Measurements from ENCODE around the gene ENPP1. TPM values are rescaled to one million over a fixed set of nuclear protein-coding genes. Genes with fewer than 3 reads are reported as not detected.

Gene ENPP1
- total RNA-seq, 2 experiments from 2014 or later = 0.19 TPM; not detected in 1

DNA sequence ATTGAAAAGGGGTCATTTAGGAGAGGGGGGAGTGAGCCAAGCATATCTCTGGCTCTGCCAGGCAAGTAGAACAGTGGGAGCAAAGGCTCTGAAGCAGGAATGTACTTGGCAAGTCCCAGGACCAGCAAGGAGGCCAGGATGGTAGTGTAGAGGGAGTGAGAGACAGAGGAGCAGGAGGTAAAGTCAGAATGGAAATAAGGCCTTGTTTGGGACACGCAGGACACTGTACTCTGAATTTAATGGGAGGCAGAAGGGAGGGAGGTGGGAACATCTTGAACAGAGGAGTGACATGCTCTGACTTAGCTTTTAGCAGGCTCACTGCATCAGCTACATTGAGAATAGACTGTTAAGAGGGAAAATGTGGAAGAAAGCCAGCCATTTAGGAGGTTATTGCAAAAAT is 37.0 kb upstream of the ENPP1 start:
- intact Hi-C loops (cut with micrococcal nuclease) = no loop called here
- no peaks in the 10 kb centered on the region for H3K36me3 Mint-ChIP-seq (ENCODE audit: low read depth)
- no peak for DNase-seq
- H3K4me3 Mint-ChIP-seq = no peak overlapping the region
- no peaks in the 10 kb centered on the region for H3K4me1 Mint-ChIP-seq (ENCODE audit: low read depth)
- H3K27me3 Mint-ChIP-seq (ENCODE audit: low read depth) = peaks cover 9% of the 10 kb centered on the region
- H3K9me3 Mint-ChIP-seq = no peaks in the 10 kb centered on the region
- no peak overlapping the region for H3K27ac Mint-ChIP-seq
- CTCF ChIA-PET = no interaction called here

- no peak overlapping the region for H3K4me3 Mint-ChIP-seq
- H3K27me3 Mint-ChIP-seq (ENCODE audit: low read depth) = peaks cover 7% of the 10 kb centered on the region
- no peak for DNase-seq
- intact Hi-C loops (cut with micrococcal nuclease) = no loop called here
- no peaks in the 10 kb centered on the region for H3K36me3 Mint-ChIP-seq (ENCODE audit: low read depth)
- CTCF ChIA-PET = no interaction called here
- no peak overlapping the region for H3K27ac Mint-ChIP-seq
- H3K4me1 Mint-ChIP-seq (ENCODE audit: low read depth) = no peaks in the 10 kb centered on the region
- H3K9me3 Mint-ChIP-seq = no peaks in the 10 kb centered on the region
Observed at GRCh38 chr6:131773284-131773950, 34.4 kb upstream of the ENPP1 start.

GRCh38 chr6:131775886-131776285 is 31.9 kb upstream of the ENPP1 start:
- Mint-ChIP-seq H3K4me3 (no peak overlapping the region), H3K9me3 (no peaks in the 10 kb centered on the region), H3K27ac (no peak overlapping the region), H3K4me1 (ENCODE audit: low read depth) (no peaks in the 10 kb centered on the region), H3K36me3 (ENCODE audit: low read depth) (no peaks in the 10 kb centered on the region), H3K27me3 (ENCODE audit: low read depth) (peaks cover 4% of the 10 kb centered on the region)
- CTCF ChIA-PET = no interaction called here
- no peak for DNase-seq
- intact Hi-C loops (cut with micrococcal nuclease) = no loop called here

DNA sequence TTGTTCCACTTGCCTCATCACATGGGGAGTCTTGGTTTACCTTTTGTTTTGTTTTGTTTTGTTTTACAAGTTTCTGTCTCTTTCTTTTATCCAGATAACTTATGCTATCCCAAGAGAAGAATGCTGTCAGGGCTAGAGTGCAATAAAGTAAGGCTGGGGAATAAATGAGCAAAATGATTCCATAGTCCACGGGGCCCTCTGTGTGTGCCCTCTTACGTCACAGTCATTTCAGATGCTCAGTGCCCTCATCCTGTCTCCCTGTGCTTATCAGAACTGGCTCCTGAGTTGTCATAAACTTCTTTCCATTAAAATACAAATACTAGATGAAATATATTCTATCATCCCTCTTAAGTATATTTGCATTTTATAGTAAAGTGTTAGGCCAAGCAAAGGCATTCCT is 30.8 kb upstream of the ENPP1 start:
- intact Hi-C loops (cut with micrococcal nuclease) = no loop called here
- Mint-ChIP-seq H3K27ac (no peak overlapping the region), H3K4me3 (no peak overlapping the region)

DNA sequence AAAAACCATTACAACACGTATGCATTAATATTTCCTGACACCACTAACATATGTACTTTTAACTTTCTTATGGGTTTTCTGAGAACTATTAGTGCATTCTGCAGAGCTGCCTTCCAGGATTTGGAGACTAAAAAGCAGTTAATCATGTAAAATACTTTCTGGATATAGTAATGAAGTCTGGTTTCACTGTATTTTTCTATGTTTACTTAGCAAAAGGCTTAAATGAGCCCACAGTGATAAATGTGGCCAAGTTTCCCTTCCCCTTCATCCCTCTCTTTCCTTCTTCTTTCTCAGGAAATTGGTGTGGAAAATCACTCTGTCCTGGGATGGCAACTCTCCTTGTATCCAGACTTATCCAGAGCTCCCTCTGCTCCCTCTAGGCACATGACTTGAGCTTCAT is 29.7 kb upstream of the ENPP1 start:
- Mint-ChIP-seq H3K4me1 (ENCODE audit: low read depth) (no peaks in the 10 kb centered on the region), H3K9me3 (no peaks in the 10 kb centered on the region), H3K36me3 (ENCODE audit: low read depth) (no peaks in the 10 kb centered on the region), H3K27ac (no peak overlapping the region), H3K4me3 (no peak overlapping the region), H3K27me3 (ENCODE audit: low read depth) (peaks cover 4% of the 10 kb centered on the region)
- intact Hi-C loops (cut with micrococcal nuclease) = no loop called here
- DNase-seq = no peak
- CTCF ChIA-PET = no interaction called here

More for the DNA sequence above, 30.8 kb upstream of the ENPP1 start:
- Mint-ChIP-seq H3K36me3 (ENCODE audit: low read depth) (no peaks in the 10 kb centered on the region), H3K9me3 (no peaks in the 10 kb centered on the region), H3K27me3 (ENCODE audit: low read depth) (peaks cover 4% of the 10 kb centered on the region), H3K4me1 (ENCODE audit: low read depth) (no peaks in the 10 kb centered on the region)
- CTCF ChIA-PET = no interaction called here
- no peak for DNase-seq

DNA sequence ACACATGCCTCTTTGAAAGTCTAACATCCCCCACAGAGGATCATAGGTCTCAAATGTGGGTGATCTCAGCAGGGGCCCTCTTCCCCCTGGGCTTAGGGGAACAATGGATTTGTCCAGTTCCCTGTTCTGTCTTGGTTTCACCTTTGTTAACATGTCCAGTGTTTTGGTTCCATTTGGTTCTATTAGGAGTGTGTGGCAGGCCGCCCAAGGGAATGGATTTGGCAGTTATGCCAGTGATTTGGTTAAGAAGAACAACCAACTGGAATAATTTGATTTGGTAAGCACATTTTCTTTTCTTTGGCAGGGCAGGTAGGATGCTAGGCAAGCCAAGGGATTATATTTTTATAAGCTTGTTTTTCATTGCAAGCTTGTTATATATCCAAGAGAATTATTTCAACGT is 28.5 kb upstream of the ENPP1 start:
- no peak for DNase-seq
- intact Hi-C loops (cut with micrococcal nuclease) = no loop called here
- Mint-ChIP-seq H3K4me3 (no peak overlapping the region), H3K9me3 (no peaks in the 10 kb centered on the region), H3K27ac (no peak overlapping the region), H3K4me1 (ENCODE audit: low read depth) (no peaks in the 10 kb centered on the region), H3K36me3 (ENCODE audit: low read depth) (no peaks in the 10 kb centered on the region), H3K27me3 (ENCODE audit: low read depth) (peaks cover 4% of the 10 kb centered on the region)
- CTCF ChIA-PET = no interaction called here

- Mint-ChIP-seq H3K27me3 (ENCODE audit: low read depth) (peaks cover 4% of the 10 kb centered on the region), H3K36me3 (ENCODE audit: low read depth) (no peaks in the 10 kb centered on the region), H3K9me3 (no peaks in the 10 kb centered on the region), H3K4me1 (ENCODE audit: low read depth) (no peaks in the 10 kb centered on the region), H3K4me3 (no peak overlapping the region), H3K27ac (no peak overlapping the region)
- no peak for DNase-seq
- CTCF ChIA-PET = interaction anchor here (1.1 kb wide), 1 partner anchor 129 kb away, joined by 5 read pairs; no protein-coding TSS in a partner anchor
- intact Hi-C loops (cut with micrococcal nuclease) = no loop called here
Observed at GRCh38 chr6:131780600-131780999, 27.2 kb upstream of the ENPP1 start.

GRCh38 chr6:131781687-131782086 is 26.1 kb upstream of the ENPP1 start:
- Mint-ChIP-seq H3K9me3 (no peaks in the 10 kb centered on the region), H3K27me3 (ENCODE audit: low read depth) (peaks cover 9% of the 10 kb centered on the region), H3K27ac (no peak overlapping the region), H3K4me1 (ENCODE audit: low read depth) (no peaks in the 10 kb centered on the region), H3K4me3 (no peak overlapping the region), H3K36me3 (ENCODE audit: low read depth) (no peaks in the 10 kb centered on the region)
- intact Hi-C loops (cut with micrococcal nuclease) = loop anchor here (1.0 kb wide), 1 partner anchor 129 kb away; no protein-coding TSS in a partner anchor
- CTCF ChIA-PET = no interaction called here
- no peak for DNase-seq

GRCh38 chr6:131782764-131783163 is 25.1 kb upstream of the ENPP1 start:
- Mint-ChIP-seq H3K4me3 (no peak overlapping the region), H3K27ac (no peak overlapping the region), H3K9me3 (no peaks in the 10 kb centered on the region), H3K27me3 (ENCODE audit: low read depth) (peaks cover 7% of the 10 kb centered on the region), H3K4me1 (ENCODE audit: low read depth) (no peaks in the 10 kb centered on the region), H3K36me3 (ENCODE audit: low read depth) (no peaks in the 10 kb centered on the region)
- no peak for DNase-seq
- intact Hi-C loops (cut with micrococcal nuclease) = loop anchor here (1.0 kb wide), 1 partner anchor 128 kb away; no protein-coding TSS in a partner anchor
- CTCF ChIA-PET = interaction anchor here (0.6 kb wide), 1 partner anchor 532 kb away, joined by 3 read pairs; no protein-coding TSS in a partner anchor

- intact Hi-C loops (cut with micrococcal nuclease) = no loop called here
- CTCF ChIA-PET = no interaction called here
- Mint-ChIP-seq H3K27me3 (ENCODE audit: low read depth) (peaks cover 7% of the 10 kb centered on the region), H3K36me3 (ENCODE audit: low read depth) (no peaks in the 10 kb centered on the region), H3K4me1 (ENCODE audit: low read depth) (no peaks in the 10 kb centered on the region), H3K9me3 (no peaks in the 10 kb centered on the region), H3K4me3 (no peak overlapping the region), H3K27ac (no peak overlapping the region)
- DNase-seq = no peak
Observed at GRCh38 chr6:131784561-131784960, 23.3 kb upstream of the ENPP1 start.

GRCh38 chr6:131787079-131787478 is 20.7 kb upstream of the ENPP1 start:
- intact Hi-C loops (cut with micrococcal nuclease) = no loop called here
- no peak overlapping the region for H3K27ac Mint-ChIP-seq
- DNase-seq = no peak
- H3K9me3 Mint-ChIP-seq = no peaks in the 10 kb centered on the region
- no peaks in the 10 kb centered on the region for H3K36me3 Mint-ChIP-seq (ENCODE audit: low read depth)
- peaks cover 7% of the 10 kb centered on the region for H3K27me3 Mint-ChIP-seq (ENCODE audit: low read depth)
- H3K4me1 Mint-ChIP-seq (ENCODE audit: low read depth) = no peaks in the 10 kb centered on the region
- CTCF ChIA-PET = no interaction called here
- no peak overlapping the region for H3K4me3 Mint-ChIP-seq

- Mint-ChIP-seq H3K4me3 (no peak overlapping the region), H3K4me1 (ENCODE audit: low read depth) (no peaks in the 10 kb centered on the region), H3K27me3 (ENCODE audit: low read depth) (peaks cover 7% of the 10 kb centered on the region), H3K27ac (no peak overlapping the region), H3K36me3 (ENCODE audit: low read depth) (no peaks in the 10 kb centered on the region), H3K9me3 (no peaks in the 10 kb centered on the region)
- CTCF ChIA-PET = interaction anchor here (0.7 kb wide), 1 partner anchor 126 kb away, joined by 3 read pairs; no protein-coding TSS in a partner anchor
- intact Hi-C loops (cut with micrococcal nuclease) = no loop called here
- no peak for DNase-seq
Observed at GRCh38 chr6:131787766-131788712, 19.8 kb upstream of the ENPP1 start.

DNA sequence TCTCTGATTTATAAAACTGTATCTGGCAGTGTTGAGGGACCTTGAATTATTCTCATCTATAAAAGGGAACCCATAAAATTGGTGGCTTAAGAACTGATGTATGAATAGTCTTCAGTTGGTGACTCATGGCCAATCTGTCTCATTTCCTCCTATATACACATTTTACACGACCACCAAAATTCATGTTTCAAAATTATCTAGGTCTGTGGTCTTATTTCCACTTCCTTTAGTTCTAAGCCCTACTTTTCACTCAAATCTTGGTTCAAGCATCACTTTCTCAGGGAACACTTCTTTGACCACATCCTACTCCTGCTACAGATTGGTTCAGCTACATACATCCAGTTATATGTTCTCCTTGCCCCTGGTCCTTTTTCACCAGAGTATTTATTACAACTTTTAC is 18.6 kb upstream of the ENPP1 start:
- Mint-ChIP-seq H3K4me1 (ENCODE audit: low read depth) (no peaks in the 10 kb centered on the region), H3K4me3 (no peak overlapping the region), H3K36me3 (ENCODE audit: low read depth) (no peaks in the 10 kb centered on the region), H3K27ac (no peak overlapping the region), H3K9me3 (no peaks in the 10 kb centered on the region), H3K27me3 (ENCODE audit: low read depth) (peaks cover 7% of the 10 kb centered on the region)
- no peak for DNase-seq
- CTCF ChIA-PET = no interaction called here
- intact Hi-C loops (cut with micrococcal nuclease) = no loop called here

All from activated naive CD4-positive, alpha-beta T cell treated with anti-CD3 and anti-CD28 coated beads for 36 hours (primary cell).